Umbilical cord (tissue), 2 donors: Measurements from ENCODE around the gene CASP7. TPM values are rescaled to one million over a fixed set of nuclear protein-coding genes. Genes with fewer than 3 reads are reported as not detected.

Experiments
- DNase-seq: peaks from one replicate; pipeline ENCODE4 v3.0.0-alpha.2; 2015; ENCODE audit warnings: low spot score
- total RNA-seq: library from RNA; depleted of rRNA; stranded (reverse); fragments of >200 nt; gene quantifications from one replicate; pipeline ENCODE4 v1.2.3, GENCODE V29; 2014; ENCODE audit warnings: low replicate concordance; ENCODE audit not compliant: insufficient read depth

The CASP7 gene
- total RNA-seq, 1 donor from 2014 or later: 22.9 TPM

DNA sequence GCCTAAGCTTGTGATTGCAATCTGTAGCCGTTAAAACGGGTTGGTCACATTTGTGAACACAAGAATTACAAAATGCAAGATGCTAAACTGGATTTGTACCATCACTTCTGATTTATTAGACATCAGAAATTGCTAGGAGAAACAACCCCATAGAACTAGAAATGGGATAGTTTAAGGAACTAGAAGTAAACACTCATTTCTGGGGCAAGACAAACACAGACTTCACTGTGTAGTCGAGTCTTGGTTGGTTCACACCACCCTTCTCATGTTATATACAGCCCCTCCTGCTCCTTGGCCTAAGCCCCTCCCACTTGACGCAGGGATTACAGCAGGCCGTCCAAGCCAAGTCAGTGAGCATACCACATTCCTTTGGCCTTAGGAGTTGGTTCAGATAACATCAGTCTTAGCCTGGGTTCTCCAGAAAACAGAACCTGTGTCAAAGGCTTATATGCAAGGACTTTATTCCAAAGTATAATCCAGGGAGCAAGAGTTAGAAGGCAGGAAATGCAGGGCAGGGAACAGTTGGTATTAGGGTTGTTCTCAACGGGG lies 13.8 kb upstream of the CASP7 start:
- DNase-seq: peak; percentile 66

DNA sequence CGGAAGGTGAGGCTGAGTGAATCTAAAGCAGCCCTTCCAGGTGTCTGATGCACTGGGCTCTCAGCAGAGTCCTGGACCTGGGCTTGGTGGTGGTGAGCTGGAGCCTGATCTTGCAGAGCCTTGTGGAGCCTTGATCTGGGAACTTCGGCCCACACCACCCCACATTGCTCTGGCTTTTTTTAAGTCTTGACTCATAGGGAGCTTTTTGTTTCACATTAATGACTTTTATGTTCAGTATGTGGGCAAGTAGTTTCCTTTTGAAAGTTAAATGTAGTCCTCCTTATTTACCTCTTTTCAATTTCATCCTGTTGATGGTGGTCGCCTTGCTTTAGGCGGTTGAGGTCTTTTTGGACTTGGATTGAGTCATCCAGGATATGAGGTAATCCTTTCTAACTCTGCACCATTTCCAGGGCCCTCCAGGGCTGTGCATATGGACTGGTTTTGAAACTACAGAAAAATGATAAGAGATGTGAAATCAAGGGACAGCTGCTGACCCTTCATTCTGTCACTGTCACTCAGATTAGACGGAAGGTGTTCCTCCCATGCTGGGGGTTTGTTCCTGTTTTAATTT lies 12.9 kb upstream of the CASP7 start:
- no peak for DNase-seq

DNA sequence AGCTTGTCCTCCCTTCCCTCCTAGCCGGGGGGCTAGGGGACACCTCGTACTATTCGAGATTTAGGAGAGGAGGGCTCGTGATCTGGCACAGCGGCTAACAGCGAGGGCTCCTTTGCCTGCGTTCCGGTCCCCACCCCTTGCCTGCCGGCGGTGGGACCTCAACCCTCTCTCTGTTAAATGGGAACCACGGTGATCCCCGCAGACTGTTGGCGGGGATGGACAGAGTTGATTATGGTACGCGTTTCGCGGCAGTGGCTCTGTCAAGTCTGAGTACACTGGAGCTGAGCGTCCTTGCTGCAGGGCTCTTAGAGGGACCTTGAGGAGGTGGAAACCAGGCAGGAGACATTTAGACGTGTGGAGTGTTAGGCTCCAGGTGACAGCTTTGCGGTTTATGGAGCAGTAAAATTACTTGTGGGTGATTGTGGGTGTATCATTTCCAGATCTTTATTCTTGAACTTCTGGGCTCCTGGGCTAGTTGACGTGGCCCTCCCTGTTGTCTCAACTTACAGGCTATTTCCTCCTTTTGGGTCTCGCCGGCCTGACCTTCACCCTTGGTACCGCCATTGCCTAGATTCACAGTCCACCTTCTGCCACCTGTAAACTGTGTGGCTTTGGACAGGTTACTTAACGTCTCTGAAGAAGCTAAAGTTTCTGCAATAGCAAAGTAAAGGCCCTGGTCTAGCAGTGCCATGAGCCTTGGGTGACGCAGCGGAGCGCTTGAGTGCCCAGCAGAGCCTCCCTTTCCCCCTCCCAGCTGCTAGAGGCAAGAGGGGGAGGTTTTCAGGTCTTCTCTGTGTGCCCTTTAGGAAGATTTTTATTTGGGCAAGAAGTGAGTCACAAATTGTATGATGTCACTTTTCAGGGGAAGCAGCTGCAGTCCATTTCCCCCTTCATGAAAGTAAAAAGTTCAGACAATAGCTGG lies 739 bp downstream of the CASP7 start:
- peak; percentile 48 for DNase-seq

DNA sequence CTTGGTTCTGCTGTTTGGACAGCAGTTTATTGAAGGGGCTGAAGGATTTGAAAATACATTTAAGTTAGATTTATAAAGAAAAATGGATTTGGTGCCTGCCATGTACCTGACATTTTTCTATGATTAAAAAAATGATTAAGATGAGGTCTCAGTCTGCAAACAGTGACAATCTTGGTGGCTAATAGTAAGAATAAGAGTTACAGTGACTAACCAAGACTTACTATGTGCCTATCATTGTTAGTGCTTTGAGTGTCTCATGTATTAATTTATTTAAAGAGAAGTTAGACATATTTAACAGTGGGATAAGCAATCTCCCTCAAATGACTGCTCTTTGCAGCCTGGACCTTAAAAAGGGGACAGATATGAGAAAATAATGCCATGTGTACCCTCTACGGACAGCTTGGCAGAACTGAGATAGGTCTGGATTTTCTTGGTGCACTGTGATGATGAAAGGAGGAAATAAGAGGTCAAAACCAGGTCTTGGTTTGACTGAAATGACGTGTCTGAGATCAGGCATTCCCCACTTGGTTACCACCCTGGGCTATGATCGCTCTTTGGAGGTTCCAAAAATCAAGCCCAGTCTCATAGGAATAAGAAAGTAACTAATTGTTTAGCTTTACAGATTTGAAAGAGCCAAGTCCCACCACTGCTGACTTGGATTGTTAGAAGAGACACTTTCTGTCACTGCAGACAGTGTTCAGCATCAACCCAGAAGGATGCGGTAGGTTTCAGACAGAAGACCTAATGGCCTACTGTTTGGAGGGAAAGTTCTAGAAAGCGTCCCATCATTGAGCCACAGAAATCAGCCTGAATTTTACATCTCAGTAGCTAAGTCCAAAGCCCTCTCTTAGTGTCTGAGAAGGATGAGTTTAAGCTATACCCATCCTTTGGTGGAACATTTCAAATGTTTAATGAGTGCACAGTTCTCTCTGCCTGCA lies 2.1 kb downstream of the CASP7 start:
- no peak for DNase-seq

DNA sequence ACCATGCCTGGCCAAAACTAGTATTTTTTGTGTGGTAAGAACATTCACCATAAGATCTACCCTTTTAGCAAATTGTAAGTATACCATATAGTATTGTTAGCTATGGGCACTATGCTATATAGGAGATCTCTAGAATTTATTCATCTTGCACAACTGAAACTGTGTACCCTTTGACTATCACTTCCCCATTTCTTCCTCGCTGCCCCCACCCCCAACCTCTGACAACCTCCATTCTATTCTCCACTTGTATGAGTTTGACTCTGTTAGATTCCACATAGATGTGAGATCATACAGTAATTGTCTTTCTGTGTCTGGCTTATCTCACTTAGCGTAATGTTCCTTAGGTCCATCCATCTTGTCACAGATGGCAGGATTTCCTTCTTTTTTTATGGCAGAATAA lies 3.6 kb downstream of the CASP7 start:
- DNase-seq: no peak

DNA sequence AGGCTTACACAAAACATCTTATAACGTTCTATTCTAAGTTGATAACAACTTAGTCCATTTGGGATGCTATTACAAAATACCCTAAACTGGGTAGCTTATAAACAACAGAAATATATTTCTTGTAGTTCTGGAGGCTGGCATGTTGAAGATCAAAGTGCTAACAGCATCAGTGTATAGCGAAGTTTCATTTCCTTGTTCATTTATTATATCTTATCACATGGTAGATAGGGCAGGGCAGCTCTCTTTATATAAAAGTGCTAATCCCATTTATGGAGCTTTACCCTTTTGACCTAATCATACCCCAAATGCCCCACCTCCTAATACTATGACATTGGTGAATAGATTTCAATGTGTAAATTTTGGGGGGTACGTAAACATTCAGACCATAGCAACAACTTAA lies 6.3 kb downstream of the CASP7 start:
- DNase-seq: no peak

DNA sequence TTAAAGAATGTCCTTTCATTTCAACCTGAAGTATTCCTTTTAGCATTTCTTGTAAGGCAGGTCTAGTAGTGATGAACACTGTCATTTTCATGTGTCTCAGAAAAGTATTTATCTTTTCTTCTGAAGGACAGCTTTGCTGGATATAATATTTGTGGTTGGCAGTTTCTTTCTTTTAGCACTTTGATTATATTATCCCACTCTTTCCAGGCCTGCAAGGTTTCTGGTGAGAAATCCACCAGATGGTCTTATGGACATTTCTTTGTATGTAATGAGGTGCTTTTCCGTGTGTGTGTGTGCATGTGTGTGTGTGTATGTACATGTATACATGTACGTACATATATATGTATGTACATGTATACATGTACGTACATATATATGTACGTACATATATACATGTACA lies 7.3 kb downstream of the CASP7 start:
- DNase-seq: no peak

DNA sequence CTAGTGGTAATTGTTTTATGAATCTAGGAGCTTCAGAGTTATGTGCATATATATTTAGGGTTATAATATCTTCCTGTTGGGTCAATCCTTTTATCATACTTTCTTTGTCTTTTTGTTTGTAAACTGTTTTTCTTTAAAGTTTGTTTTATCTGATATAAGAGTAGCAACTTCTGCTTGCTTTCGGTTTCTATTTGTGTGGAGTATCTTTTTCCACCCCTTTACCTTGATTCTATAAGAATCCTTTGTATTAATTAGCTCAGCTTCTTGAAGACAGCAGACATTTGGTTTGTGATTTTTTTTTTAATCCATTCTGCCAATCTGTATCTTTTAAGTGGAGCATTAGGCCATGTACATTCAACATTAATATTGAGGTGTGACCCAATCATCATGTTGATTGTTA lies 9.3 kb downstream of the CASP7 start:
- DNase-seq: no peak

DNA sequence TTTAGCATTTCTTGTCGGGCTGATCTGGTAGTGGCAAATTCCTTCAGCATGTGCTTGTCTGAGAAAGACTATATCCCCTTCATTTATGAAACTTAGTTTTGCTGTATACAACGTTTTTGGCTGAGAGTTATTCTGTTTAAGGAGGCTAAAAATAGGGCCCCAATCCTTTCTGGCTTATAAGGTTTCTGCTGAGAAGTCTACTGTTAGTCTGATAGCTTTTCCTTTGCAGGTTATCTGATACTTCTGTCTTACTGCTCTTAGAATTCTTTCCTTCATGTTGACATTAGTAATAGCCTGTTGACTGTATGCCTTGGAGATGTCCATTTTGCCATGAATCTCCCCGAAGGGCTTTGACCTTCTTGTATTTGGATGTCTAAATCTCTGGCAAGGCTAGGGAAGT lies 9.9 kb downstream of the CASP7 start:
- DNase-seq: no peak

DNA sequence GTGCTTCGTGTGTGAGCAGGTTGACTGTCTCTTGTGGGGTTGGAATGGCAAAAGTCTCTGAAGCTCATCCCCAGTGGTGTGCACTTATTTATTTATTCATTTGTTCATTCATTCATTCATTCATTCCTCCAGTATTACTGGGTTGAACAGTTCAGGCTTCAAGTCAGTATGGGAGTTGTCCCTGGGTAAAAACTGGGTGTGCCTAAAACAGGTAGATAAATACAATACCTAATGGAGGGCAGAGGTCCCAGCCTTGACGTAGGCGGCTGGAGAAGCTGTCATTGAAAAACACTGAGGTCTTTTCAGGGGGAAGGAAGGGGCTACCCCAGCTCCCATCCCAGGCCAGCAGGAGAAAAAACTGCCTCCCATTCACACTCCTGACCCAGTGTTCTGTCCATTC lies 11.0 kb downstream of the CASP7 start:
- DNase-seq: no peak

DNA sequence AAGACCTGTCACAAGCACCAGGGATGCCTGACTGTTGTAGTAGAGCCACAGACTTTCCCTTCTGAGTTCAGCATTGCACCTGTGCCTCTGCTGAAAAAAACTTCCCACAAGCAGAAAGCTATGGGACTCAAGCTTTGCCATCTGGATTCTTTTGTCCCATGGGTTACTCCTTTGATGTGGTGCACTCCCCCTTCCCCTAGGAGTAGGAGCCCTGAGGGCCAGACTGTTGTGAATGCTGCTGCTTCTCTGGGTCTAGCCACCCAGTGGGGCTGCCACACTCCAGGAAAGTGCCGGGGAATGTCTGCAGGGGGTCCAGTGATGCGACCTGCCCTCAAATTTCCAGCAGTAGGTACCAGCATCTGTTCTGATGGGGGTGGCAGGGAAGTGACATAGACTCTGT lies 11.7 kb downstream of the CASP7 start:
- DNase-seq: no peak

DNA sequence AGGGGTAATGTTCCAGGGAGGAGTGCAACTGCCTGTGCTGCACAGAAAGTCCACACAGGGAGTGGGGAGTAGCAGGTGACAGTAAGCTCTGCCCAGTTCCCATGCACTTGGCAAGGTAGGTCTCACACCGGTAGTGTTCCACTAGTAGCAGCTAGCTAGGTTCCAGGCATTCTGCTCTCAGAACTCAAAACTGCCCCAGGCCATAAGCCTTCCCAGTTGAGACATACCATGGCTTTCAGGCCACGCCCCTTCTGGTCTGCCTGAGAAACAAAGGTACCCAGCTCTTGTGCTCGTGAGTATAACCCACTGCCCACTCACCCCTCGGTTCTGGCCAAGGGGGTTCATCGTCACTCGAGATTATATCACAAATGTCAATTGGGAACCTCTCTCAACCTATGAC lies 12.6 kb downstream of the CASP7 start:
- no peak for DNase-seq

DNA sequence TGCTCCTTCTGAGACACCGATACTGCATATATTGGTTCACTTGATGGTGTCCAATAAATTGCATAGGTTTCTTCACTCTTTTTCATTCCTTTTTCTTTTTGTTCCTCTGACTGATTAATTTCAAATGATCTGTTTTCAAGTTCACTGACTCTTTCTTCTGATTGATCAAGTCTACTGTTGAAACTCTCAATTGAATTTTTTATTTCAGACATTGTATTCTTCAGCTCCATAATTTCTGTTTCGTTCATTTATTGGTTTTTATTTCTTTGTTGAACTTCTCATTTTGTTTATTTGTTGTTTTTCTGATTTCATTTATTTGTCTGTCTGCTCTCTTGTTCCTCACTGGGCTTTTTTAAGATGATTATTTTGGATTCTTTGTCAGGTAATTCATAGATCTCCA lies 13.6 kb downstream of the CASP7 start:
- no peak for DNase-seq

DNA sequence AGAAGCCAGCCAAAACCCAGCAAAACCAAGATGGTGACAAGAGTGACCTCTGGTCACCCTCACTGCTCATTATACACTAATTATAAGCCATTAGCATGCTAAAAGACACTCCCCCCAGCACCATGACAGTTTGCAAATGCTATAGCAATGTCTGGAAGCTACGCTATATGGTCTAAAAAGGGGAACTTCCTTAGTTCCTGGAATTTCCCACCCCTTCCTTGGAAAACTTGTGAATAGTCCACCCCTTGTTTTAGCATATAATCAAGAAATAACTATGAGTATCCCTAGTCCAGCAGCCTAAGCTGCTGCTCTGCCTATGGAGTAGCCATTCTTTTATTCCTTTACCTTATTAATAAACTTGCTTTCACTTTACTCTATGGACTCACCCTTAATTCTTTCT lies 16.0 kb downstream of the CASP7 start:
- DNase-seq: no peak

DNA sequence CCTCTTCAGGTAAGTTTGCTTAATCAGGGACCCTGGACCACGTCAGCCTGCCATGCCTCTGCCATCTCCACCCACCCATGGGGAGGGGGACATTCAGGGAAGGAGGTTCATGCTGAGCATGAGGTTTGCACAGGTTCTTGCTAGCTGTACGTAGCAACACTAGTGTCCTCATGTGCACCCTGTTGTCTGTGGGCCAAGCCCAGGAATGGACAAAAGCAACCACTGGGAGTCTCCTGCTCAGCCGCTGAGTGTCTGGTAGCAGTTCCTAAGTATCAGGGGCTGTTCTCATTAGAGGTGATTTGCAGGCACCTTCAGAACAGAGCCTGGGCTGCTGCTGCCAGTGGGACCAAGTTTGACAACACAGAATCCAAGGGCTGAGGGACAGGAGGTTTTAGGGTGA lies 17.9 kb downstream of the CASP7 start:
- DNase-seq: no peak

DNA sequence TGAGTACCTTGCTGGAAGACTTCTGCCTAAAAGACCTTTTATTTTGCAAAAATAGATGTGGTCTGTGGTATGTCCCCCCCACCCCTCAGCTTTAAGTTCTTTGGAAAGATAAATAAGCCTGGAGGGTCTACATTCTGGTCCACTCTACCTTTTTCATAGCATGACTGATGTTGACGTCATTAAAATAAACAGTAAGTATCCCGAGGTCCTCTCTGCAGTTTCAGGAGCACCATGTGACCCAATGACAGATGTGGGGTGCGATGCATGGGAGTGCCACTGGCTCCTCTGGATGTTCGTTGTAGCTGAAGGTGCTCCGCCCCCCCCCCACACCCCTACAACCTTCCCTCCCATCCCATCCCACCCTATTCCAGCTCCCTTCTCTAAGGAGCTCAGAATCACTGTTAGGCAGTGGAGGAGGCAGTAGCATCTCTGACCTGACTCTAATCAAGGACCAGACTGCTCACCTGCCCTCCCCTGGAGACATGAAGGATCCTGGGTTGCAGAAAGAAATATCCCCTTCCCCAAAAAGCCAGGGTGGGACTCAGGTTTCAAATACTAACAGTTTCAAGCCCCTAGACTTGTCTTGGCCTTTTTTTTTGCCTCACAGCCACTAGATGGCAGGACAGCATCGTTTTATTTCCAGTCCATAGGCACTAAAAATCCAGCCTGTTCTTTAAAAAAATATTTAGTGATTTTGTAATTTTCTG lies 25.1 kb downstream of the CASP7 start:
- DNase-seq: peak; percentile 51

DNA sequence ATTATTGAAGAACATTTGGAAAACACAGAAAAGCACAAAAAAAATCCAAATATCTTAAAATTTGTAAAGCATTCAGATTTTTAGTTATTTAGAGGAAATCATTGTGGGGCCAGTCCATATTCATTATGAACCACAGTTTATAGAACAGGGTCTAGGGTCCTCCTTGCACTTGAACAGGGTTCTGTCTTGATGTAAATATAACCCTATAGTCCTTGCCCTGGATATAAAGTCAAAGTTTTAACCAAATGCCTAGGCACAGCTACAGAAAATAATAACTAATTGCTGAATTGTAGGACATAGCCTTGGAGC lies 25.6 kb downstream of the CASP7 start:
- DNase-seq: no peak

DNA sequence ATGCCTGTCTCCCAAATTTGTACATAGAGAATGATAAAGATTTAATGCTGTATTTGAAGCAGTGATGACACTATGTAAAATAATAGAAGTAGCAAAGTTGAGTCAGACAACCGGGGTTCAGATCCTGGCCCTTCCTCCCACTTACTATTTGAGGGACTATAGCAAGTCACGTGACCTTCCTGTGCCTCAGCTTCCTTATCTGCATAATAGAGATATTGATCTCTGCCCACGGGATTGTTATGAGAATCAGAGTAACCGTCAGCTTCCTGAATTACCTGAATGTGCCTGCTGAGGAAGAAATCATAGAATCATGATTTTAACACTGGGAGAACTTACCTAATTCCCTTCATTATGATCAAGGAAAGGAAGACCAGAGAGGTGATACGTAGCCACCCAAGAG lies 26.9 kb downstream of the CASP7 start:
- DNase-seq: no peak

DNA sequence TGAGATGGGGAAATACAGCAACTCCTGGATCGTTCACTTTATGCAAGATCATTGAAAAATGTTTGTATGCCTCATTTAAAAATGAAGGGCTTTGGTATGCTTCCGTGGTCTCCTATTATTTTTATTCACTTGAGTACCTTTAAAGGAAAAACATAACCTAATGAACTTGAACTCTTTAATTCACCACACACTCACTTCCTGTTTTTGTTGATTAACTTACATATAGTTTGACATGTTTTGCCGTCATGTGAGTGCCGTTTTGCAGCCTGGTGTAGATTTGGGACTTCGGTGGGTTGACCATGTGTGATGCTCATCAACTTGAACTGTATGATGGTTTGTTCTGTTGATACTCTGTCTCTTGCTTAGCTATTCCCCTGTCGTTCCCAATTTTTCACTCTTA lies 28.9 kb downstream of the CASP7 start:
- no peak for DNase-seq

DNA sequence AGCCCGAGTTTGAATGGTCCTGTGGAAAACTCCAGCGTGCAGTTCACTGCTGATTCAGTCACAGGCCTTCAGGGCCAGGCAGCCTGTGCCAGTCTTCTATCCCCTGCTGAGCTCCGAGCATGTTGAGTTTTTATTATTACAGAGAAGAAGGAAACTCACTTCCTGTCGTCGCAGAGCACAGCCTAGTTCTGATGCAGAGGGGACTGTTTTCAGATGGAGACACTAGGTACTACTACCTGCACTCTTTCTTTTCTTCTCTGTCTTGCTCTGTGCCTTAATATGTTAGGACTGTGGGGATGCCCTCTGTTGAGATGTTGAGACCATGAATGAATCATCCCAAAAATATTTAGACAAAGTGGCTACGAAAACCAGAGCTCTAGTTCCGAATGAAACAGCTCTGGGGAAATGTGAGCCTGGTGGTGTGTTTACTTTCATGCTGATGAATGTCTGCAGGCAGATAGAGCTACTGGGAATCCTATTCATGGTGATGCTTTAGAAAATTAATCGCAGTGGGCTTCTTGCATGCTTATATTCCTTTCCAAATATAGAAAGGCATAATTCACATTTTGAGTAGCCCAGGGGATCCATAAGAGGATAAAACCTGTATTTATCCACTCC lies 29.6 kb downstream of the CASP7 start:
- DNase-seq: peak; percentile 65

DNA sequence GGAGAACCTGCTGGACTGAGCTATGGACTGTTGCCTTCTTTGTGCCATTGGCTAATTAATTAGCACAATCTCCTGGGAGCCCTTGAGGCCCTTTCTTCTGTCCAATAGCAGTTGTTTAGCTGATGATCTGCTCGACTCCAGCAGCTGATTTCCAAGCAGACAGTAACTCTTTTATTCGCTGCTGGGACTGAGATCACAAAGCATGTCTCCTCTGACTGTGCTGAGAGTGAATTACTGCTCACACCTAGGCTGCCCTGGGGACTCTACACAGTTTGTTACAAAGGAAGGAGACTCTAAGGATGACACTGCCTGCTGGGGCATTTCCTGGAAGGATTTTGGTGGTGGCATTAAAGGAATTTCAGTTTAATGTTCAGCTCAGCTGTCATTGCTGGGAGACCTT lies 31.4 kb downstream of the CASP7 start:
- no peak for DNase-seq
